Measurements from ENCODE around the gene LRRC74A.
A peak's percentile ranks its signal among the peaks of the same experiment; 100 is the strongest.
"Not testable (repeated sequence)": the region's sequence is repeated elsewhere in the genome, so short reads cannot be mapped to it uniquely, and the experiment has no call there.

The LRRC74A gene

GRCh38 chr14:76856769-76857168, 30.6 kb downstream of the LRRC74A start:
- no peak for DNase-seq

- no peak for DNase-seq
Measured at GRCh38 chr14:76861574-76862255, 35.5 kb downstream of the LRRC74A start.

GRCh38 chr14:76862546-76863282, 36.5 kb downstream of the LRRC74A start:
- DNase-seq, result no peak

GRCh38 chr14:76863724-76864407, 37.7 kb downstream of the LRRC74A start:
- no peak for DNase-seq

- no peak for DNase-seq
Measured at GRCh38 chr14:76866456-76866855, 40.2 kb downstream of the LRRC74A start.

GRCh38 chr14:76867516-76868453, 41.6 kb downstream of the LRRC74A start:
- no peak for DNase-seq

- no peak for DNase-seq
Measured at GRCh38 chr14:76868454-76869170, 42.4 kb downstream of the LRRC74A start.

GRCh38 chr14:76870166-76870565, 44.0 kb downstream of the LRRC74A start:
- DNase-seq, result no peak

GRCh38 chr14:76872796-76873432, 46.7 kb downstream of the LRRC74A start:
- no peak for DNase-seq

GRCh38 chr14:76874734-76875133, 48.5 kb downstream of the LRRC74A start:
- no peak for DNase-seq

- DNase-seq, result peak; percentile 28
Measured at GRCh38 chr14:76876076-76876475, 49.9 kb downstream of the LRRC74A start.

GRCh38 chr14:76877871-76878270, 51.7 kb downstream of the LRRC74A start:
- DNase-seq, result no peak

GRCh38 chr14:76880449-76880848, 54.2 kb downstream of the LRRC74A start:
- DNase-seq, result no peak

- DNase-seq, result no peak
Measured at GRCh38 chr14:76881348-76881747, 55.1 kb downstream of the LRRC74A start.

- DNase-seq, result no peak
Measured at GRCh38 chr14:76882651-76883050, 56.4 kb downstream of the LRRC74A start.

GRCh38 chr14:76883447-76883846, 57.2 kb downstream of the LRRC74A start:
- DNase-seq, result no peak

GRCh38 chr14:76884394-76884793, 58.2 kb downstream of the LRRC74A start:
- DNase-seq, result no peak

GRCh38 chr14:76884853-76885276, 58.7 kb downstream of the LRRC74A start:
- no peak for DNase-seq

GRCh38 chr14:76887191-76887590, 61.0 kb downstream of the LRRC74A start:
- peak; percentile 6 for DNase-seq

GRCh38 chr14:76891391-76891790, 65.2 kb downstream of the LRRC74A start:
- DNase-seq, result no peak

- DNase-seq, result no peak
Measured at GRCh38 chr14:76894308-76894707, 68.1 kb downstream of the LRRC74A start.

GRCh38 chr14:76898006-76898405, 71.8 kb downstream of the LRRC74A start:
- not testable (repeated sequence) for DNase-seq

Data from amniotic stem cell (primary cell).